ENCODE data around the gene AKAP7.
"Not testable (repeated sequence)": the region's sequence is repeated elsewhere in the genome, so short reads cannot be mapped to it uniquely, and the experiment has no call there.

GRCh38 chr6:131090339-131090738 is 44.9 kb upstream of the AKAP7 start:
- TF ChIP-seq, protein P1, sequence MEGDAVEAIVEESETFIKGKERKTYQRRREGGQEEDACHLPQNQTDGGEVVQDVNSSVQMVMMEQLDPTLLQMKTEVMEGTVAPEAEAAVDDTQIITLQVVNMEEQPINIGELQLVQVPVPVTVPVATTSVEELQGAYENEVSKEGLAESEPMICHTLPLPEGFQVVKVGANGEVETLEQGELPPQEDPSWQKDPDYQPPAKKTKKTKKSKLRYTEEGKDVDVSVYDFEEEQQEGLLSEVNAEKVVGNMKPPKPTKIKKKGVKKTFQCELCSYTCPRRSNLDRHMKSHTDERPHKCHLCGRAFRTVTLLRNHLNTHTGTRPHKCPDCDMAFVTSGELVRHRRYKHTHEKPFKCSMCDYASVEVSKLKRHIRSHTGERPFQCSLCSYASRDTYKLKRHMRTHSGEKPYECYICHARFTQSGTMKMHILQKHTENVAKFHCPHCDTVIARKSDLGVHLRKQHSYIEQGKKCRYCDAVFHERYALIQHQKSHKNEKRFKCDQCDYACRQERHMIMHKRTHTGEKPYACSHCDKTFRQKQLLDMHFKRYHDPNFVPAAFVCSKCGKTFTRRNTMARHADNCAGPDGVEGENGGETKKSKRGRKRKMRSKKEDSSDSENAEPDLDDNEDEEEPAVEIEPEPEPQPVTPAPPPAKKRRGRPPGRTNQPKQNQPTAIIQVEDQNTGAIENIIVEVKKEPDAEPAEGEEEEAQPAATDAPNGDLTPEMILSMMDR (IDR thresholded peaks at IDR 0.05) = not testable (repeated sequence)
- not testable (repeated sequence) for TF ChIP-seq POLR2A, POLR2AphosphoS5, EP300 (IDR thresholded peaks at IDR 0.05)
